ENCODE results near the gene WDFY4. TPM values are rescaled to one million over a fixed set of nuclear protein-coding genes. Genes with fewer than 3 reads are reported as not detected.

Gene WDFY4
- total and polyA plus RNA-seq, 2 of the 13 experiments (the other 11 are each of a cell fraction or from before 2014, with no cell fraction given) = not detected

DNA sequence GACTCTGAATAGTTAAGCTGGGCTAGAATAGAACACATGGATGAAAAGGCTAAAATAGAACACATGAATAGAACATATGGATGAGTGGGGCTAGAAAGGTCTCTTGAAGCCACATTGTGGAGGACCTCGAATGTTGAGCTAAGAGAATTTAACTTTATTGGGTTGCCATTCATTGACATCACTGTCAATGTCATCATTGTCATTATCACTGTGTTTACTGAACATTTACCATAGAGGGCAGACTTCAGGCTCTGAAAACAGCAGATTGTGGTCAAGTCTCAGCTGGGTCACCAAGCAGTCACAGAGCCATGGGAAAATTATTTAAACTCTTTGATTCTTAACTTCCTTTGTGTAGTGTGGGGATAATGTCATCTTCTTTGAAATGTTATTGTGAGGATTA, 80.4 kb downstream of the WDFY4 start:
- no TSS peak for BruUV-seq (replicated peaks)
- Histone ChIP-seq H3K79me2 (ENCODE audit: insufficient read depth, low read length) (no peaks in the 10 kb centered on the region), H3K9ac (ENCODE audit: insufficient read depth, low read depth, low read length) (no peak overlapping the region), H3K27me3 (ENCODE audit: control insufficient read depth in 1 of 2, insufficient read depth in 2 of 2, low read length in 2 of 2) (peaks cover 2 to 10% of the 10 kb centered on the region in 2 experiments; a peak in 2 of 5 replicates), H3K4me3 (replicated peaks in 1 of 3; ENCODE audit: insufficient read depth in 1 of 3, low read depth in 2 of 3, low read length in 3 of 3) (no peak overlapping the region), H2AFZ (ENCODE audit: low read length) (no peak overlapping the region), H3K4me2 (ENCODE audit: low read depth, low read length) (no peak overlapping the region), H3K27ac (ENCODE audit: extremely low read length, insufficient read depth, low read length) (no peak overlapping the region), H3K9me3 (ENCODE audit: low read length) (no peaks in the 10 kb centered on the region), H4K20me1 (ENCODE audit: insufficient read depth, low read length) (no peaks in the 10 kb centered on the region), H3K4me1 (ENCODE audit: insufficient read depth, low read length) (no peaks in the 10 kb centered on the region), H3K36me3 (replicated peaks in 1 of 2; ENCODE audit: control insufficient read depth in 1 of 2, insufficient read depth in 2 of 2, low read length in 2 of 2) (no peaks in the 10 kb centered on the region)
- intact Hi-C loops (cut with micrococcal nuclease; ENCODE audit: unreplicated experiment) = no loop called here
- no peak for ATAC-seq
- WGBS (ENCODE audit: low lambda C conversion rate) = 0% methylated on average over 1 of the region's 1 CpG
- TF ChIP-seq ZNF468 (CRISPR knock-in tag; IDR thresholded peaks at IDR 0.05) (no peak), ZNF672 (CRISPR knock-in tag; IDR thresholded peaks at IDR 0.05) (no peak), ATM (IDR thresholded peaks at IDR 0.05; ENCODE audit: borderline replicate concordance) (no peak), ZNF20 (CRISPR knock-in tag; IDR thresholded peaks at IDR 0.05) (no peak), ZSCAN9 (CRISPR knock-in tag; IDR thresholded peaks at IDR 0.05; ENCODE audit: borderline replicate concordance) (no peak)
- TF ChIP-seq, protein P1, sequence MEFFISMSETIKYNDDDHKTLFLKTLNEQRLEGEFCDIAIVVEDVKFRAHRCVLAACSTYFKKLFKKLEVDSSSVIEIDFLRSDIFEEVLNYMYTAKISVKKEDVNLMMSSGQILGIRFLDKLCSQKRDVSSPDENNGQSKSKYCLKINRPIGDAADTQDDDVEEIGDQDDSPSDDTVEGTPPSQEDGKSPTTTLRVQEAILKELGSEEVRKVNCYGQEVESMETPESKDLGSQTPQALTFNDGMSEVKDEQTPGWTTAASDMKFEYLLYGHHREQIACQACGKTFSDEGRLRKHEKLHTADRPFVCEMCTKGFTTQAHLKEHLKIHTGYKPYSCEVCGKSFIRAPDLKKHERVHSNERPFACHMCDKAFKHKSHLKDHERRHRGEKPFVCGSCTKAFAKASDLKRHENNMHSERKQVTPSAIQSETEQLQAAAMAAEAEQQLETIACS (CRISPR knock-in tag; IDR thresholded peaks at IDR 0.05) = no peak
- TF ChIP-seq, protein P2, sequence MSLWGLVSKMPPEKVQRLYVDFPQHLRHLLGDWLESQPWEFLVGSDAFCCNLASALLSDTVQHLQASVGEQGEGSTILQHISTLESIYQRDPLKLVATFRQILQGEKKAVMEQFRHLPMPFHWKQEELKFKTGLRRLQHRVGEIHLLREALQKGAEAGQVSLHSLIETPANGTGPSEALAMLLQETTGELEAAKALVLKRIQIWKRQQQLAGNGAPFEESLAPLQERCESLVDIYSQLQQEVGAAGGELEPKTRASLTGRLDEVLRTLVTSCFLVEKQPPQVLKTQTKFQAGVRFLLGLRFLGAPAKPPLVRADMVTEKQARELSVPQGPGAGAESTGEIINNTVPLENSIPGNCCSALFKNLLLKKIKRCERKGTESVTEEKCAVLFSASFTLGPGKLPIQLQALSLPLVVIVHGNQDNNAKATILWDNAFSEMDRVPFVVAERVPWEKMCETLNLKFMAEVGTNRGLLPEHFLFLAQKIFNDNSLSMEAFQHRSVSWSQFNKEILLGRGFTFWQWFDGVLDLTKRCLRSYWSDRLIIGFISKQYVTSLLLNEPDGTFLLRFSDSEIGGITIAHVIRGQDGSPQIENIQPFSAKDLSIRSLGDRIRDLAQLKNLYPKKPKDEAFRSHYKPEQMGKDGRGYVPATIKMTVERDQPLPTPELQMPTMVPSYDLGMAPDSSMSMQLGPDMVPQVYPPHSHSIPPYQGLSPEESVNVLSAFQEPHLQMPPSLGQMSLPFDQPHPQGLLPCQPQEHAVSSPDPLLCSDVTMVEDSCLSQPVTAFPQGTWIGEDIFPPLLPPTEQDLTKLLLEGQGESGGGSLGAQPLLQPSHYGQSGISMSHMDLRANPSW (CRISPR knock-in tag; IDR thresholded peaks at IDR 0.05; ENCODE audit: borderline replicate concordance) = no peak
- TF ChIP-seq, protein P3, sequence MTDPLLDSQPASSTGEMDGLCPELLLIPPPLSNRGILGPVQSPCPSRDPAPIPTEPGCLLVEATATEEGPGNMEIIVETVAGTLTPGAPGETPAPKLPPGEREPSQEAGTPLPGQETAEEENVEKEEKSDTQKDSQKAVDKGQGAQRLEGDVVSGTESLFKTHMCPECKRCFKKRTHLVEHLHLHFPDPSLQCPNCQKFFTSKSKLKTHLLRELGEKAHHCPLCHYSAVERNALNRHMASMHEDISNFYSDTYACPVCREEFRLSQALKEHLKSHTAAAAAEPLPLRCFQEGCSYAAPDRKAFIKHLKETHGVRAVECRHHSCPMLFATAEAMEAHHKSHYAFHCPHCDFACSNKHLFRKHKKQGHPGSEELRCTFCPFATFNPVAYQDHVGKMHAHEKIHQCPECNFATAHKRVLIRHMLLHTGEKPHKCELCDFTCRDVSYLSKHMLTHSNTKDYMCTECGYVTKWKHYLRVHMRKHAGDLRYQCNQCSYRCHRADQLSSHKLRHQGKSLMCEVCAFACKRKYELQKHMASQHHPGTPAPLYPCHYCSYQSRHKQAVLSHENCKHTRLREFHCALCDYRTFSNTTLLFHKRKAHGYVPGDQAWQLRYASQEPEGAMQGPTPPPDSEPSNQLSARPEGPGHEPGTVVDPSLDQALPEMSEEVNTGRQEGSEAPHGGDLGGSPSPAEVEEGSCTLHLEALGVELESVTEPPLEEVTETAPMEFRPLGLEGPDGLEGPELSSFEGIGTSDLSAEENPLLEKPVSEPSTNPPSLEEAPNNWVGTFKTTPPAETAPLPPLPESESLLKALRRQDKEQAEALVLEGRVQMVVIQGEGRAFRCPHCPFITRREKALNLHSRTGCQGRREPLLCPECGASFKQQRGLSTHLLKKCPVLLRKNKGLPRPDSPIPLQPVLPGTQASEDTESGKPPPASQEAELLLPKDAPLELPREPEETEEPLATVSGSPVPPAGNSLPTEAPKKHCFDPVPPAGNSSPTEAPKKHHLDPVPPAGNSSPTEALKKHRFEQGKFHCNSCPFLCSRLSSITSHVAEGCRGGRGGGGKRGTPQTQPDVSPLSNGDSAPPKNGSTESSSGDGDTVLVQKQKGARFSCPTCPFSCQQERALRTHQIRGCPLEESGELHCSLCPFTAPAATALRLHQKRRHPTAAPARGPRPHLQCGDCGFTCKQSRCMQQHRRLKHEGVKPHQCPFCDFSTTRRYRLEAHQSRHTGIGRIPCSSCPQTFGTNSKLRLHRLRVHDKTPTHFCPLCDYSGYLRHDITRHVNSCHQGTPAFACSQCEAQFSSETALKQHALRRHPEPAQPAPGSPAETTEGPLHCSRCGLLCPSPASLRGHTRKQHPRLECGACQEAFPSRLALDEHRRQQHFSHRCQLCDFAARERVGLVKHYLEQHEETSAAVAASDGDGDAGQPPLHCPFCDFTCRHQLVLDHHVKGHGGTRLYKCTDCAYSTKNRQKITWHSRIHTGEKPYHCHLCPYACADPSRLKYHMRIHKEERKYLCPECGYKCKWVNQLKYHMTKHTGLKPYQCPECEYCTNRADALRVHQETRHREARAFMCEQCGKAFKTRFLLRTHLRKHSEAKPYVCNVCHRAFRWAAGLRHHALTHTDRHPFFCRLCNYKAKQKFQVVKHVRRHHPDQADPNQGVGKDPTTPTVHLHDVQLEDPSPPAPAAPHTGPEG (CRISPR knock-in tag; IDR thresholded peaks at IDR 0.05) = no peak
- POLR2A ChIA-PET = no interaction called here
- in situ Hi-C loops (cut with HindIII; ENCODE audit: extremely low pct_ligation_motif_present, low pct_unique_long_range_greater_than_20kb) = no loop called here
- no peak for DNase-seq (ENCODE audit: low spot score)
- CTCF ChIA-PET (ENCODE audit: low intra/inter-chr PET ratio, low total read pairs) = no interaction called here
- FAIRE-seq = no peak

Data from HepG2 (cell line).